Mucosa of stomach (tissue), 1 donor: ENCODE results near the gene NCAM2.
"Not testable (repeated sequence)": the region's sequence is repeated elsewhere in the genome, so short reads cannot be mapped to it uniquely, and the experiment has no call there.

Experiments used
- H3K27me3 ChIP-seq: one replicate; pipeline ENCODE4 v1.7.0; 2013; ENCODE audit warnings: mild to moderate bottlenecking, low read length; ENCODE audit not compliant: control insufficient read depth, insufficient read depth
- H3K36me3 ChIP-seq: one replicate; pipeline ENCODE4 v1.7.0; 2013; ENCODE audit warnings: low read length; ENCODE audit not compliant: control insufficient read depth, insufficient read depth
- H3K4me1 ChIP-seq: one replicate; pipeline ENCODE4 v1.7.0; 2013; ENCODE audit warnings: mild to moderate bottlenecking, low read length; ENCODE audit not compliant: control insufficient read depth, insufficient read depth
- H3K4me3 ChIP-seq: one replicate; pipeline ENCODE4 v1.7.0; 2013; ENCODE audit warnings: low read length
- H3K9ac ChIP-seq: one replicate; pipeline ENCODE4 v1.7.0; 2013; ENCODE audit warnings: mild to moderate bottlenecking, low read length, moderate library complexity
- H3K9me3 ChIP-seq: one replicate; pipeline ENCODE4 v1.7.0; 2013; ENCODE audit warnings: mild to moderate bottlenecking, low read length, moderate library complexity; ENCODE audit not compliant: control insufficient read depth
- donor health status: Pancreatic carcinoma.

The NCAM2 gene

DNA sequence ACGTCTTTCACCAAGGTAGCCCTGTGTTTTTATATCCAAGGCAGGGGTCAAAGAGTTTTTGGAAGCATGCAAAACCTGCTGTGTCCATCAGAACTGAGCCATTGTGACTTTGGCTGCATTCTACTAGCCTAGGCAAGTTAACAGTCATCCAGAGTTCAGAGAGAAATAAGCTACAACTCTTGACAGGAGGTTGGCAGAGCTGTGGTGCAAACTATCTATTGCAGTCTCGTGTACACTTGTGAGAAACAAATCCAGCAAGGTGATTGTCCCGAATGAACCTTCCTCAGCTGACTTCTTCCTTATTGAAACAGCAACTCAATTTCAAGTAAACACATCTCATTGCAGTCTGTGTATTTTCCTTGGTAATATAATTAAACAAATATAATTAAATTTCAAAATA lies 124.5 kb downstream of the NCAM2 start:
- Histone ChIP-seq H3K9ac (no peak overlapping the region), H3K4me3 (no peak overlapping the region), H3K4me1 (no peaks in the 10 kb centered on the region), H3K36me3 (no peaks in the 10 kb centered on the region), H3K27me3 (no peaks in the 10 kb centered on the region), H3K9me3 (no peaks in the 10 kb centered on the region)

DNA sequence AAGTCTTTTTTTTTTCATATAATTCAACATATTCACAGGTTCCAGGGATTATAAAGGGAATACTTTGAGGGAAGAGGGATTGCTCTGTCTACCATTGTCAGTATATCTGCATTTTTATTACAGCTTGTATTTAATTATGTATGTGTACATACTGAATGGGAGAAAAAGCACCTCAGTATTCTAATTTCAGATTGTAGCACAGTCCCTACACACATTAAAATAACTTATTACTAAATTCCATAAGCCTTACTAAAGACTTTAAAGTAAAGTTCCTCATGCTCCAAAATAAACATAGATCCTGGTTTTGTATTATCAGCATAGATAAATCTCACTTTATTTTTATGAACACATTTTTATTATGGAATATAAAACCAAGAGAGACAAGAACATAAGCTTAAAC lies 134.2 kb downstream of the NCAM2 start:
- no peak overlapping the region for H3K4me3 ChIP-seq
- no peak overlapping the region for H3K9ac ChIP-seq
- no peaks in the 10 kb centered on the region for H3K36me3 ChIP-seq
- no peaks in the 10 kb centered on the region for H3K27me3 ChIP-seq
- H3K9me3 ChIP-seq: no peaks in the 10 kb centered on the region
- no peaks in the 10 kb centered on the region for H3K4me1 ChIP-seq

DNA sequence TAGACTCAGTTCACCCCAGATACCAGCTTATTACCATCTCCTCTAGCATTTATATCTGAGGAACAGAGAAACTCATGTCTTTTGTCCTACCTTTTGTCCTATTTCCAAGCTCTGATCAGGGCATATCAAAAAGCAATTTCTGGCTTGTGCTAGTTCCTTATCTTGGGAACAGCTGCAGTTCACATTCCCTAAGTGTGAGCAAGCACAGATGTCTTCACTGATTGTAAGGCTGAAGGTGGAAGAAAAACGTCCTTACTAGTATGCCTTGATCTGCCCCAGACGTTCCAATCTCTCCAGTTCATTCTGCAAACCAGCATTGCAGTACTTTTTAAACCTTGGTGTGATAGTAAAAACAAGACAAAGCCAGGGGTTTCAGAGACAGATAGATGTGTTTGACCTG lies 139.8 kb downstream of the NCAM2 start:
- Histone ChIP-seq H3K4me3 (no peak overlapping the region), H3K4me1 (no peaks in the 10 kb centered on the region), H3K9ac (no peak overlapping the region), H3K27me3 (no peaks in the 10 kb centered on the region), H3K9me3 (no peaks in the 10 kb centered on the region), H3K36me3 (no peaks in the 10 kb centered on the region)

DNA sequence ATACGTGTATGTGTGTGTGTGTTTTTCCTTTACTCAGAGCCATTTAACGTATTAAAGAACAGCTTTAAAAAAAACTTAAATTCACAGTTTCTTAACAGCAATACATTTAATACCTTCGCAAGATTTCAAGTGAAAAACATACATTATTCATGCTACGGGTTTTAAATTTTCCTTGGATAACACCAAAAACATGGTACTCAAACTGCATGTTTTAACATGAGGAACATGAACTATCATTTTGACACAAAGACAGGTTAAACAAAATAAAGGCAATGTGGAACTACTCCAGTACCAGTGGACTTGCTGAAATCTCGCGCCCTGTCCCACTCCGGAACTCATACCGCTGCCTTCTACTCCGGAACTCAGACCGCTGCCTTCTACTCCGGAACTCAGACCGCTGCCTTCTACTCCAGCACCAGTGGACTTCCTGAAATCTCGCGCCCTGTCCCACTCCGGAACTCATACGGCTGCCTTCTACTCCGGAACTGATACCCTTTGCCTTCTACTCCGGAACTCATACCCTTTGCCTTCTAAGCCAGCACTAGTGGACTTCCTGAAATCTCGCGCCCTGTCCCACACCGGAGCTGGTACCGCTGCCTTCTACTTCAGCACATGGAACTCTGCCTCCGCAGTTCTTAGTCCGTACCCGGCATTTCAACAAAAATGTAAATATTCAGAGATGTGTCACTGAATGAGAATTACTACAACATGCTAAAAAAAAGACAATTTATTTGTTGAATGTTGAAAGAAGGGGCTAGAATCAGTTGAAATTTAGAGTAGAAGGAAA lies 148.6 kb downstream of the NCAM2 start:
- H3K36me3 ChIP-seq: no peaks in the 10 kb centered on the region
- H3K9me3 ChIP-seq: no peaks in the 10 kb centered on the region
- no peaks in the 10 kb centered on the region for H3K27me3 ChIP-seq
- H3K4me3 ChIP-seq: no peak overlapping the region
- H3K9ac ChIP-seq: no peak overlapping the region
- no peaks in the 10 kb centered on the region for H3K4me1 ChIP-seq

DNA sequence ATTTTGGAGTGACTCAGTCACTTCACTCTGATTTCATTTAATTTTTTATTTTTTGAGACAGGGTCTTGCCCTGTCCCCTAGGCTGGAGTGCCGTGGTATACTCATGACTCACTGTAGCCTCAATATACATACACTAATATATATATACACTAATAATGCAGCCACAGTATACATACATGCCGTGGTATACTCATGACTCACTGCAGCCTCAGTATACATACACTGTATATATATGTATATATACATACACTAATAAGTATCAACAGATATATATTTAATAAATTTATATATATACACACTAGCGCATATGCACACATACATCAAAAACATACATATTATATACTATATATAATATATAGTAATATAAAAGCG lies 149.2 kb downstream of the NCAM2 start:
- Histone ChIP-seq H3K4me3 (no peak overlapping the region), H3K9me3 (no peaks in the 10 kb centered on the region), H3K36me3 (no peaks in the 10 kb centered on the region), H3K4me1 (no peaks in the 10 kb centered on the region), H3K9ac (no peak overlapping the region), H3K27me3 (no peaks in the 10 kb centered on the region)

DNA sequence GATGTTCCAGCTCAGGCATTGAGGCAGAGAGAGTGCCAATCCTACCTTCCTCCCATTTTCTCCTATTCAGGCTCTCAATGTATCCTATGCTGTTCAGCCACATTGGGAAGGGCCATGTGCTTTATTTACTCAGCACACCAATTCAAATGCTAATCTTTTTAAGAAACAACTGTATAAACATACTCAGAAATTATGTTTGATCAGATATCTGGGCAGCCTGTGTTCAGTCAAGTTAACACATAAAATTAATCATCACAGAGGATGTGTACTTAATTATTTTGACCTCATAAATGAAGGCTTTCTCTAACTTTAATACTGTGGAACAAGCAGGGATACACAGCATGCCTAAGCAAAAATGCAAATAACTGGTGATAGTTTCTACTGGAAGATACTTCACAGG lies 149.8 kb downstream of the NCAM2 start:
- Histone ChIP-seq H3K4me3 (no peak overlapping the region), H3K4me1 (no peaks in the 10 kb centered on the region), H3K36me3 (no peaks in the 10 kb centered on the region), H3K27me3 (no peaks in the 10 kb centered on the region), H3K9me3 (no peaks in the 10 kb centered on the region), H3K9ac (no peak overlapping the region)

DNA sequence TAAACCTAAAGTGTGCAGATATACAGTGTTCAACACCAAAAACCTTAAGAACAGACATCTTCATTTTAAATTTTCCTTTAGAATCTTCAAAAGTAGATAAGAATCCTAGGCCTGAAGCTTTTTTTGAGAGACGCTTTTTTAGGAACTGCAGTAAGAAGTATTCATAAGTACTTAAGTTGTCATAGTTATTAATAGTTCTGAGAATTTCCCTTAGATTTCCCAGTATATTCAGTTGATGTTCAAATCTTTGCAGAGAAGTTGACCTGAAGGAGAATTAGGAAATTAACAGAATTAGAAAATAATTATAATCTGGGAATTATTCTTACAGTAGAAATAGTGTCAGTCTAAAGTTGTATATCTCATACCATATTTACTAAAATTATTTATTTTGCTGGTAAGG lies 150.3 kb downstream of the NCAM2 start:
- Histone ChIP-seq H3K36me3 (no peaks in the 10 kb centered on the region), H3K4me1 (no peaks in the 10 kb centered on the region), H3K27me3 (no peaks in the 10 kb centered on the region)

DNA sequence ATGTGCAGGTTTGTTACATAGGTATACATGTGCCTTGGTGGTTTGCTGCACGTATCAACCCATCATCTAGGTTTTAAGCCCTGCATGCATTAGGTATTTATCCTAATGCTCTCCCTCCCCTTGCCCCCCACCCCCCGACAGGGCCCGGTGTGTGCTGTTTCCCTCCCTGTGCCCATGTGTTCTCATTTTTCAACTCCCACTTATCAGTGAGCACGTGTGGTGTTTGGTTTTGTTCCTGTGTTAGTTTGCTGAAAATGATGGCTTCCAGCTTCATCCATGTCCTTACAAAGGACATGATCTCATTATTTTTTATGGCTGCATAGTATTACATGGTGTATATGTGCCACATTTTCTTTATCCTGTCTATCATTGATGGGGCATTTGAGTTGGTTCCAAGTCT lies 151.2 kb downstream of the NCAM2 start:
- H3K9me3 ChIP-seq, H3K27me3 ChIP-seq, H3K36me3 ChIP-seq: not testable (repeated sequence)

More for the DNA sequence above, 150.3 kb downstream of the NCAM2 start:
- Histone ChIP-seq H3K9ac (no peak overlapping the region), H3K9me3 (no peaks in the 10 kb centered on the region), H3K4me3 (no peak overlapping the region)

DNA sequence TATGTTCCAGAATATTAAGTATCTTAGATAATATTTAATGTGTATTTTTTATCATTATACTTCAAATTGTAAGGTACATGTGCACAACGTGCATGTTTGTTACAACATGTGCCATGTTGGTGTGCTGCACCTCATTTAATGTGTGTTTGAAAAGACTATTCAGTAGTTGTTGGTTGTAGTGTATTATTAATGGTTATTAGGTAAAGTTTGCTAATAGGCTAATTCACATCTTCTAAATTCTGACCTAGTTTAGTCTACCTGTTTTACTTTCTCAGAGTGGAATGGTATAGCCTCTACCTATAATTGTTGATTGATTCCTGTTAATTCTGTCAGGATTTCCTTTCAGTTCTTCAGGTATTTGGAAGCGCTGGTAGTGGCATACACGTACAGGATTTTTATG lies 153.0 kb downstream of the NCAM2 start:
- Histone ChIP-seq H3K27me3 (no peaks in the 10 kb centered on the region), H3K36me3 (no peaks in the 10 kb centered on the region), H3K9me3 (no peaks in the 10 kb centered on the region), H3K4me1 (no peaks in the 10 kb centered on the region), H3K4me3 (no peak overlapping the region), H3K9ac (no peak overlapping the region)

More for the DNA sequence above, 151.2 kb downstream of the NCAM2 start:
- H3K4me3 ChIP-seq, H3K9ac ChIP-seq, H3K4me1 ChIP-seq: not testable (repeated sequence)

DNA sequence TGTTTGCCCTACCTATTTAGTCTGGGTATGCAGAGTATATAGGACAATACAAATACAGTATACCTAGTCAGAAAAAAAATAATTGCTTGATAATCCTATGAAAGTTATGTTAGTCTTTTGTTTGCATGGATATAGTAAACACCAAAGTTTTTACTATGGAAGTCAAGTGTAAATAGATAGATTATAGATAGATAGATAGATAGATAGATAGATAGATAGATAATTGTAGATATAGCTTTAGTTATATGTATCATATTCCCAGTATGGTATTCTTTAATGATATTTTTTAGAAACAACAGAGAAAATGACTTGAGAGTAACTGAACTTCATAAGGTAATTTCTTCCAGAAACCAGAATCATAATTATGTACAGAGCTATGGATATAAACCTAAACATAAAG lies 158.2 kb downstream of the NCAM2 start:
- Histone ChIP-seq H3K27me3 (no peaks in the 10 kb centered on the region), H3K4me1 (no peaks in the 10 kb centered on the region), H3K36me3 (no peaks in the 10 kb centered on the region), H3K4me3 (no peak overlapping the region), H3K9ac (no peak overlapping the region), H3K9me3 (no peaks in the 10 kb centered on the region)

DNA sequence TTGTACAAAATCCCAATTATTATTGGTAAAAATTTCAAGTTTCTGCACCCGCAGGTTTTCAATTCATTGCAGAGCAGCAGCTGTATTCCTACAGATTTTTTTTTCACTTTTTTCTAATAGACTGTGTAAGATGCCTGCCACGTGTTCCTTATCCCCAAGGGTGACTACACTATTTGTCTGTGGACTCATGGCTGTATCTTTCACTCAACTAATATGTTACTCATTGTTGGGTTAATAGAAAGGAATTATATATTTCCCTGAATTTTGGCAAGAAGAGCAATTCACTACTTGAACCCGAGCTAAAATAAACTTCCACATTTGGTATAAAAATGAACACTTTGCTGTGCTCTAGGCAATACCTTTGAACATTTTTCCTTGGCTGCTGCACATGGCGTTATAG lies 158.7 kb downstream of the NCAM2 start:
- no peak overlapping the region for H3K4me3 ChIP-seq
- no peaks in the 10 kb centered on the region for H3K9me3 ChIP-seq
- no peak overlapping the region for H3K9ac ChIP-seq
- no peaks in the 10 kb centered on the region for H3K36me3 ChIP-seq
- H3K27me3 ChIP-seq: no peaks in the 10 kb centered on the region
- H3K4me1 ChIP-seq: no peaks in the 10 kb centered on the region

DNA sequence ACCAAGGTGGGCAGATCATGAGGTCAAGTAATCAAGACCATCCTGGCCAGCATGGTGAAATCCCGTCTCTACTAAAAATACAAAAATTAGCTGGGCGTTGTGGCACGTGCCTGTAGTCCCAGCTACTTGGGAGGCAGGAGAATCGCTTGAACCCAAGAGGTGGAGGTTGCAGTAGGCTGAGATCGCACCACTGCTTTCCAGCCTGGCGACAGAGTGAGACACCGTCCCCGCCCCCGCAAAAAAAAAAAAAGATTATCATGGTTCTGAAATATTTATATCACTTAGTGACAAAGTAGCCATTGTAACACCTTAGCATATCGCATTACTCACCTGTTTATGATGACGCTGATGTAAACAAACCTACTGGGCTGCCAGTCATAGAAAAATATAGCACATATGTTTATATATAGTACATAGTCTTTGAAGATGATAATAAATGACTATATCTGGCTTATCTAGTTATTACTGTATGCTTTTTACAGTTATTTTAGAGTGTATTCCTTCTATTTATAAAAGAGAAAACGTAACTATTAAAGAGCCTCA lies 160.2 kb downstream of the NCAM2 start:
- Histone ChIP-seq H3K4me1 (no peaks in the 10 kb centered on the region), H3K36me3 (no peaks in the 10 kb centered on the region), H3K9me3 (no peaks in the 10 kb centered on the region)

More for the DNA sequence above, 160.2 kb downstream of the NCAM2 start:
- no peak overlapping the region for H3K9ac ChIP-seq
- H3K4me3 ChIP-seq: no peak overlapping the region
- H3K27me3 ChIP-seq: no peaks in the 10 kb centered on the region
